ENCODE results near the gene CDK11B.

The CDK11B gene

DNA sequence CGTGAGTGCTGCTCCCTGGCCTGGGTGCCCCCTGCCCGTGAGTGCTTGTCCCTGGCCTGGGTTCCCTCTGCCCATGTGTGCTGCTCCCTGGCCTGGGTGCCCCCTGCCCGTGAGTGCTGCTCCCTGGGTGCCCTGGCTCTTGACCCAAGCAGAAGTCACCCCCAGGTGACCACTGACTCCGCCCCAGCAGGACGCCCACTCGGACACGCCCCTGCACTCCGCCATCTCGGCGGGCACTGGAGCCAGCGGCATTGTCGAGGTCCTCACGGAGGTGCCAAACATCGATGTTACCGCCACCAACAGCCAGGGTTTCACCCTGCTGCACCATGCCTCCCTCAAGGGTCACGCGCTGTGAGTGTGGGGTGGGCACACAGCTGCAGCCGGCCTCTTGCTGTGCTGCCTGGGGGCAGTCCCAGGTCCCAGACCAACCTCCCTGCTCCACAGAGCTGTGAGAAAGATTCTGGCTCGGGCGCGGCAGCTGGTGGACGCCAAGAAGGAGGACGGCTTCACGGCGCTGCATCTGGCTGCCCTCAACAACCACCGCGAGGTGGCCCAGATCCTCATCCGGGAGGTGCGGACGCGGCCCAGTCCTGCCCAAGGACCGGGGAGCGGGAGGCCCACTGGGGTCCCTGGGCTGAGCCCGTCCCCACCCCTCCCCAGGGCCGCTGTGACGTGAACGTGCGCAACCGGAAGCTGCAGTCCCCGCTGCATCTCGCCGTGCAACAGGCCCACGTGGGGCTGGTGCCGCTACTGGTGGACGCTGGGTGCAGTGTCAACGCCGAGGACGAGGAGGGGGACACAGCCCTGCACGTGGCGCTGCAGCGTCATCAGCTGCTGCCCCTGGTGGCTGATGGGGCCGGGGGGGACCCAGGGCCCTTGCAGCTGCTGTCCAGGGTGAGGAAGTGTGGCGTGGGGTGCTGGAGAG is 30.7 kb downstream of the CDK11B start:
- Mint-ChIP-seq H3K36me3 (peaks cover 19% of the 10 kb centered on the region), H3K4me1 (peaks cover 12% of the 10 kb centered on the region), H3K27ac (peak overlapping the region; percentile 32), H3K9me3 (no peaks in the 10 kb centered on the region), H3K4me3 (peak overlapping the region; percentile 74)
- DNase-seq (ENCODE audit: low spot score in 2 of 2) (no peak), ATAC-seq (no peak)

DNA sequence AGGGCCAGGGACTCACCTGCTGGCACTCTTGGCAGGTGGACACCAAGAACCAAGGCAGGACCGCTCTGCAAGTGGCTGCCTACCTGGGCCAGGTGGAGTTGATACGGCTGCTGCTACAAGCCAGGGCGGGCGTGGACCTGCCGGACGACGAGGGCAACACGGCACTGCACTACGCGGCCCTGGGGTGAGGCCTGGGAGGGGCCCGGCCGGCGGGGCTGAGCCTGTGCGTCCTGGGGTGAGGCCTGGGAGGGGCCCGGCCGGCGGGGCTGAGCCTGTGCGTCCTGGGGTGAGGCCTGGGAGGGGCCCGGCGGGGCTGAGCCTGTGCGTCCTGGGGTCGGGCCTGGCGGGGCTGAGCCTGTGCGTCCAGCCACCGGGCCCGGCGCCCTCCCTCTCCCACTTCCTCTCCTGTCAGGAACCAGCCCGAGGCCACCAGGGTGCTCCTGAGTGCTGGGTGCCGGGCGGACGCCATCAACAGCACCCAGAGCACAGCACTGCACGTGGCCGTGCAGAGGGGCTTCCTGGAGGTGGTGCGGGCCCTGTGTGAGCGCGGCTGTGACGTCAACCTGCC is 31.5 kb downstream of the CDK11B start:
- DNase-seq (ENCODE audit: low spot score in 2 of 2), result no peak
- no peak for ATAC-seq
- H3K4me1 Mint-ChIP-seq, result peaks cover 12% of the 10 kb centered on the region
- no peak overlapping the region for H3K4me3 Mint-ChIP-seq
- no peak overlapping the region for H3K27ac Mint-ChIP-seq
- peaks cover 19% of the 10 kb centered on the region for H3K36me3 Mint-ChIP-seq
- no peaks in the 10 kb centered on the region for H3K9me3 Mint-ChIP-seq

DNA sequence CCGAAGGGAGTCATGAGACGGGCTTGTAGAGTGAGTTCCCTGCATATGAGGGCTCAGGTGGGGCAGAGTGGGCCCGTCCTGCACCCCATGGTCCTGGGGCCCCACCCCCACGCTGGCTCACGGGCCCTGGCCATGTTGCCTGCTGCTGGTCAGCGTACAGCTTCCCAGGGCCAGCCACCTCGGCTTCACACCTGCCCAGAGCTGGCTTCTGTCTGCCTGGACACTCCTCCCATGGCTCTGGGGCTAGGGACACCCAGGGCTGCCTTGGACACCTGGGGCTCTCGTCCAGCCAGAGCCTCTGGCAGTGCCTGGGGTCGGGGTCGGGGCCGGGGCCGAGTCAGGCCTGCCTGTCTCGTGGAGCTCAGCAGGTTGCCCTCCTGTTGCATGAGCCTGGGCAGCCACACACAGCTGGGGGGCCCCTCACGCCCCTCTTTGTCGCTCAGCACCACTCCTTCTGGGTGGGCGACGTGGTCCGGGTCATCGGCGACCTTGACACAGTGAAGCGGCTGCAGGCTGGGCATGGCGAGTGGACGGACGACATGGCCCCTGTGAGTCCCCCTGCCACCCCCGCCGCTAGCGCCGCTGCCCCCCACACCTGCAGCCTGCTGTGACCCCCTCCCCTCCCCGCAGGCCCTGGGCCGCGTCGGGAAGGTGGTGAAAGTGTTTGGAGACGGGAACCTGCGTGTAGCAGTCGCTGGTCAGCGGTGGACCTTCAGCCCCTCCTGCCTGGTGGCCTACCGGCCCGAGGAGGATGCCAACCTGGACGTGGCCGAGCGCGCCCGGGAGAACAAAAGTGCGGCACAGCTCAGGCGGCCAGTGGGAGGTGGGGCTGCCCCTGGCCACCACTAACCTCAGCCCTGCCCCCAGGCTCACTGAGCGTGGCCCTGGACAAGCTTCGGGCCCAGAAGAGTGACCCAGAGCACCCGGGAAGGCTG is 32.3 kb downstream of the CDK11B start:
- Mint-ChIP-seq H3K36me3 (peaks cover 15% of the 10 kb centered on the region), H3K4me1 (peaks cover 12% of the 10 kb centered on the region), H3K27ac (no peak overlapping the region), H3K4me3 (no peak overlapping the region), H3K9me3 (no peaks in the 10 kb centered on the region)
- DNase-seq (ENCODE audit: low spot score in 2 of 2), result no peak
- ATAC-seq, result no peak

DNA sequence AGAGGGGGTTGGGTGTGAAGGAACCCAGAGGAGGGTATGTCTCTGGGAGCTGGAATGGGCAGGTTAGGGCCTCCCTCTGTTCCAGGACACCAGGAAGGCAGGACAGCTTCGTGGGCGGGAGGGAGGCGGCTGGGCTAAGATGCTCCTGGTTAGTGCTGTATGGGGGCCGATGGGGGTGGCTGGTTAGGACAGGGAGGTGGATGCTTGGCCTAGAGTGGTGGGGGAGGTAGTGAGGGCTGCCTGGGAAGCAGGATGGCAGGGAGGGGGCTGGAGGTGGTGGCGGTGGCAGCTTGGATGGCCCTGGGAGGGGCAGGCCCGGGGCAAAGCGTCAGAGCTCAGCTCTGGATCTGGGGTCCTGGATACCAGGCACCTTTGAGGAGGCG is 33.0 kb downstream of the CDK11B start:
- Mint-ChIP-seq H3K9me3 (no peaks in the 10 kb centered on the region), H3K4me1 (peaks cover 12% of the 10 kb centered on the region), H3K4me3 (no peak overlapping the region), H3K36me3 (peaks cover 12% of the 10 kb centered on the region), H3K27ac (no peak overlapping the region)
- DNase-seq (ENCODE audit: low spot score in 2 of 2) (no peak), ATAC-seq (no peak)

DNA sequence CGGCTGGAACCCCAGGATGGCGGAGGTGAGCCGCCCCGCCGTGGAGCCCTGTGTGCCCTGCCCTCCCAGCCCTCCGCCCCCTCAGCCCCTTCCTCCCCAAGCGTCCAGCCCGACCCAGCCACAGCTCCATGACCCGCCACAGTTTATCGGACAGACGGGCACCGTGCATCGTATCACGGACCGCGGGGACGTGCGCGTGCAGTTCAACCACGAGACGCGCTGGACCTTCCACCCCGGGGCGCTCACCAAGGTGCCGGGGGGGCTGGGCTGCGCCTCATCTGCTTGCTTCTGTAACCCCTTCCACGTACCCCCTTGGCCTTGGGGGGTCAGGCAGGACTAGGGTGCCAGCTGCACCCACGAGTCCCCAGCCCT is 33.4 kb downstream of the CDK11B start:
- peaks cover 10% of the 10 kb centered on the region for H3K36me3 Mint-ChIP-seq
- DNase-seq (ENCODE audit: low spot score in 2 of 2), result no peak

DNA sequence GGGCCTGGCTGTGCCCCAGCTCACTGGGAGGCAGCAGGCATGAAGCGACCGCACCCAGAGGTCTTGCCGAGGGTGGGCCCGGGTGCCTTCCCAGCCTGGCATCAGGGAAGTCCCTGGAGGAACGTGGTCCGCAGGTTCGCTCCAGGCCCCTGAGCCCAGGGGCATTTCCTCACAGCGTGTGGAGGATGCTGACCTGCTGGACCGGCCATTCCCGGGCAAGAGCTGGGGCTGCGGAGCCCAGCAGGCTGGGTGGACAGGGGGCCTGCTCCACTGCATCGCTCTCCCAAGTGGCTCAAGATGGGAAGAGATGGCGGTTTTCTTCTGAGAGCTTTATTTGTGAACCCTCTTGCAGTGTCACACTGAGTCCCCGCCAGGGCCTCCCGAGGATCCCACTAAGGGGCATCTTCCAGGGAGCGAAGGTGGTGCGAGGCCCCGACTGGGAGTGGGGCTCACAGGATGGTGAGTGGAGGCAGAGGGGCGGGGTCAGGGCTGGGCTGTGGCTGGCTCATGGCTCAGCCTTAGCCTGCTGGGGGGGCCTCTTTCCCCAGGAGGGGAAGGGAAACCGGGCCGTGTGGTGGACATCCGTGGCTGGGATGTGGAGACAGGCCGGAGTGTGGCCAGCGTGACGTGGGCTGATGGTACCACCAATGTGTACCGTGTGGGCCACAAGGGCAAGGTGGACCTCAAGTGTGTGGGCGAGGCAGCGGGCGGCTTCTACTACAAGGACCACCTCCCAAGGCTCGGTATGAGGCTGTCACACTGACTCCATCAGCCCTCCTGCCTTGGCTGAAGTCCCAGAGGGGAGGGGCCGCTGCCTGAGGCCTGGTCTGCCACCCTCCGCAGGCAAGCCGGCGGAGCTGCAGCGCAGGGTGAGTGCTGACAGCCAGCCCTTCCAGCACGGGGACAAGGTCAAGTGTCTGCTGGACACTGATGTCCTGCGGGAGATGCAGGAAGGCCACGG is 34.1 kb downstream of the CDK11B start:
- Mint-ChIP-seq H3K27ac (no peak overlapping the region), H3K9me3 (no peaks in the 10 kb centered on the region), H3K36me3 (peaks cover 3% of the 10 kb centered on the region), H3K4me3 (no peak overlapping the region), H3K4me1 (peaks cover 6% of the 10 kb centered on the region)
- DNase-seq (ENCODE audit: low spot score in 2 of 2) (no peak), ATAC-seq (no peak)

More for the DNA sequence above, 33.4 kb downstream of the CDK11B start:
- Mint-ChIP-seq H3K27ac (no peak overlapping the region), H3K4me1 (peaks cover 11% of the 10 kb centered on the region), H3K9me3 (no peaks in the 10 kb centered on the region), H3K4me3 (no peak overlapping the region)
- ATAC-seq, result no peak

DNA sequence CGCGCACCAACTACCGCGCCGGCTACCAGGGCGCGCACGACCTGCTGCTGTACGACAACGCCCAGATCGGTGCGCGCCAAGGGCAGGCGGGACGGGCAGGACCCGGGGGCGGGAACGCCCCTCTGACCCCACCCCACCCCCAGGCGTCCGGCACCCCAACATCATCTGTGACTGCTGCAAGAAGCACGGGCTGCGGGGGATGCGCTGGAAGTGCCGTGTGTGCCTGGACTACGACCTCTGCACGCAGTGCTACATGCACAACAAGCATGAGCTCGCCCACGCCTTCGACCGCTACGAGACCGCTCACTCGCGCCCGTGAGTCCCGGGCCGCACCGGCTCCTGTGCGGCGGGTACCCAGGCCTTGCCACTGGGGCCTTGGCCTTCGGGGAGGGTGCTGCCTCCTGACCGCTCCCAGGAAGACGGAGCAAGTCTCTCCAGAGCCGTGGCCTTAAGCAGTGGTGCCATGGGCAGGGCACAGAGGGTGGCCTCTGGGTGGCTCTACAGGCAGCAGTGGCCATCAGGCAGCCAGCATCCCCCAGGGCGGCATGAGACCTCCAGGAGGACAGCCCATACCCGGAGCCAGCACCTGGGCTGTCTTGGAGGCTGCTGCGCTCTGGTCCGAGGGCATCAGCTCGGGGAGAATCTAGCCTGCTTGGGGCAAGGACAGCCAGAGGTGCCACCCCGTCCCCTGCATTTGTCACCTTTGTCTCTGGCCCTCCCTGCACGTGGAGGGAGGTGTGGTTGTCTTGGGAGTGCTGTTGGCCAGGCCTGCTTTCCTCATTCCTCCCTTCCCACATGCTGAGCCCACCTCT is 35.0 kb downstream of the CDK11B start:
- Mint-ChIP-seq H3K4me3 (no peak overlapping the region), H3K27ac (no peak overlapping the region), H3K36me3 (no peaks in the 10 kb centered on the region), H3K4me1 (peaks cover 6% of the 10 kb centered on the region), H3K9me3 (no peaks in the 10 kb centered on the region)
- no peak for DNase-seq (ENCODE audit: low spot score in 2 of 2)
- no peak for ATAC-seq

DNA sequence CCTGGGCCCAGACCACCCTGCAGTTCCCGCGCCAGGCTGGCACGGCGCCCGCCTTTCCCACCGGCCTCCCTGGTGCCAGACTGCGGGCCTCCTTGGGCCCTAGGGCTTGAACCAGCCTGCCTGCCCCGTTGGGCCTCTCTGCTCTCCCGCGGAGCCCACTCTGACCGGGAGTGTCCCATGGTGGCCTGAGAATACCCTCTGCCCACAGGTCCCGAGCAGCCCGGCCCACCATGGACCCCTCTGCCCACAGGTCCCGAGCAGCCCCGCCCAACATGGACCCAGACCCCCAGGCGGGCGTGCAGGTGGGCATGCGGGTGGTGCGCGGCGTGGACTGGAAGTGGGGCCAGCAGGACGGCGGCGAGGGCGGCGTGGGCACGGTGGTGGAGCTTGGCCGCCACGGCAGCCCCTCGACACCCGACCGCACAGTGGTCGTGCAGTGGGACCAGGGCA is 35.6 kb downstream of the CDK11B start:
- DNase-seq (ENCODE audit: low spot score in 2 of 2) (no peak), ATAC-seq (no peak)
- H3K4me3 Mint-ChIP-seq, result no peak overlapping the region

DNA sequence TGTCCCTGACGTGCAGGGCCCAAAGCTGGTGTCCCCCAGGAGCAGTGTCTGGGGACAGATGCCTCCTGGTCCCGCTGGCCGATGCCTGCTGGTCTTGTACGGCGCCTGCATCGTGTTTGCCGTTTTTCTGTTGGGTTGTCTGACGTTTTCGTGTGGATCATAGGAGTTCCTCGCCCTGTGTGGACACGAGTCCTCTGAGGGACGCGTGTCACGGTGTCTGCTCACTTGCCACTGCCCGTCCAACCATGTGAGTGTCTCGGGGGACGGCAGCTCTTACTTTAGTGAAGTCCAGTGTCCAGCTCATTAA is 36.1 kb downstream of the CDK11B start:
- Mint-ChIP-seq H3K4me1 (peaks cover 6% of the 10 kb centered on the region), H3K27ac (peak overlapping the region; percentile 17), H3K36me3 (peaks cover 3% of the 10 kb centered on the region), H3K9me3 (no peaks in the 10 kb centered on the region), H3K4me3 (no peak overlapping the region)
- ATAC-seq, result no peak
- DNase-seq (ENCODE audit: low spot score in 2 of 2), result no peak

More for the DNA sequence above, 35.6 kb downstream of the CDK11B start:
- peaks cover 6% of the 10 kb centered on the region for H3K4me1 Mint-ChIP-seq
- H3K9me3 Mint-ChIP-seq, result no peaks in the 10 kb centered on the region
- H3K36me3 Mint-ChIP-seq, result no peaks in the 10 kb centered on the region
- no peak overlapping the region for H3K27ac Mint-ChIP-seq

DNA sequence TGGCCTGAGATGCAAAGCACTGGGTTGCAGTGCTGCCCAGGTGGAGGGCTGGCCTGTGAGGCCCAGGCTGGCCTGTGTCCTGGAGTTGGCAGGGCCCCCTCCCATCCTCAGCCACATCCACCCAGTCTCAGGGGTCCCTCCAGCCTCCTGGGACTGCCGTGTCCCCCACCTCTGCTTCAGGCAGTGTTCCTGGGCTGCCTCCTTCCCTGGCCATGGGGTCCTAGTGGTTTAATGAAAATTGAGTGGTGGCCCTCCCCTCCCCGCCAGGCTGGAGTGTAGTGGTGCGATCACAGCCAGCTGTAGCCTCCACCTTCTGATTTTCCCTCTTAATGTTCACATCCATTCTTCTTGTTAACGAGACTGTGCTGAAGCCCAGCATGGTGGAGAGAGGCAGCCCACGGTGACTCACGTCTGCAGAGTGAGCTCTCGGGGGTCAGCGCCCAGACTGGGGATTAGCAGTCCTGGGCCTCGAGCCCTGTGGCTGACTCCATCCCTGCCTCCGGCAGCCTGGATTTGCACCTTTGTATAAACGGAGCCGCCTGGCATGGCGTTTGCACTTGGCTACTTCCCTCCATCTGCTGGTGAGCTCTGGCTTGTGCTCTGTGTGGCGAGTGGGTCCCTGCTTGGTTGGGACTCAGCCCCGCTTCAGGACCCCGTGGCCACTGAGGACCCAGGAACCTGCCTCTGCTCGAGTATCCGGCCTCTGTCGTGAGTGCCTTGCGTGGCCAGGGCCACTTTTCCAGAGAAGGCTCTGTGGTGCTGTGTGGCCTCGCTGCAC is 36.6 kb downstream of the CDK11B start:
- Mint-ChIP-seq H3K4me1 (peaks cover 6% of the 10 kb centered on the region), H3K27ac (peak overlapping the region; percentile 17), H3K36me3 (peaks cover 8% of the 10 kb centered on the region), H3K9me3 (no peaks in the 10 kb centered on the region), H3K4me3 (no peak overlapping the region)
- DNase-seq (ENCODE audit: low spot score in 2 of 2) (no peak), ATAC-seq (peak; percentile 4)

DNA sequence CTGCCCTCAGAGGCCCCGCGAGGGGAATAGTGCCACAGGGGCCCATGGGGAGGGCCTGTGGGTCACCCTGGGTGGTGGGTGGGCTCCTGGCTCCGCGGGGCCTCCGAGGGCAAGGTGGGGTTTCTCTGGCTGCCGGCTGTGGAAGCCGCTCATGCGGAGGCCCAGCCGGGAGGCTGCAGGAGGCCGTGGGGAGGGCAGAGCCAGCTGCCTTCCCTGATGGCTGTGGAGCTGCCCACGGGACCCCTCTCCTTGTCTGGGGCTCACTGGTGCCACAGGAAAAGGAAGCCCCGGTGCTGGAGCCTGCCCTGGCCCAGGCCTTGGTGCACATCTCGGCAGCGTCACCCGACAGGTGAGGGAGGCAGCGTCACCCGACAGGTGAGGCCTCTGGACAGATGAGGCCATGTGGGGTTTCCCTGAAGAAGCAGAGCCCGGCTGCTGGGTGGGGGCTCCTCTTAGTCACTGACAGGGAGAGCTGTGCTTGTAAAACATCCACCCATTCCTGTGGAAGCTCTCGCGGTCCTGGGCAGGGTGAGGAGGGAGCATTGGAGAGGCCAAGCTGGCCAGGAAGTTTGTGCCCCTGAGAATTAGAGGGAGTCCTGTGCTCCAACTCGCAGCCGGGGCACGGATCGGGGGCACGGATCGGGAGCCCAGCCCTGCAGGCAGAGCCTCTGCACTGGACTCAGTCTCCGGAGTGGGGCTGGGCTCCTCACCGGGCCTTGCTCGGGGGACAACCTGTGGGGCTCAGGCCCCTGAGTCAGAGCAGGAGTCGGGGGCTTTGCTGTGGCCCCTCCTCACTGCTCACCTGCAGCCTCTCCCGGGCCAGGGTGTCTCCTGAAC is 37.4 kb downstream of the CDK11B start:
- peaks cover 6% of the 10 kb centered on the region for H3K4me1 Mint-ChIP-seq
- no peak overlapping the region for H3K27ac Mint-ChIP-seq
- ATAC-seq, result no peak
- no peak overlapping the region for H3K4me3 Mint-ChIP-seq
- no peaks in the 10 kb centered on the region for H3K9me3 Mint-ChIP-seq
- H3K36me3 Mint-ChIP-seq, result peaks cover 17% of the 10 kb centered on the region
- no peak for DNase-seq (ENCODE audit: low spot score in 2 of 2)

DNA sequence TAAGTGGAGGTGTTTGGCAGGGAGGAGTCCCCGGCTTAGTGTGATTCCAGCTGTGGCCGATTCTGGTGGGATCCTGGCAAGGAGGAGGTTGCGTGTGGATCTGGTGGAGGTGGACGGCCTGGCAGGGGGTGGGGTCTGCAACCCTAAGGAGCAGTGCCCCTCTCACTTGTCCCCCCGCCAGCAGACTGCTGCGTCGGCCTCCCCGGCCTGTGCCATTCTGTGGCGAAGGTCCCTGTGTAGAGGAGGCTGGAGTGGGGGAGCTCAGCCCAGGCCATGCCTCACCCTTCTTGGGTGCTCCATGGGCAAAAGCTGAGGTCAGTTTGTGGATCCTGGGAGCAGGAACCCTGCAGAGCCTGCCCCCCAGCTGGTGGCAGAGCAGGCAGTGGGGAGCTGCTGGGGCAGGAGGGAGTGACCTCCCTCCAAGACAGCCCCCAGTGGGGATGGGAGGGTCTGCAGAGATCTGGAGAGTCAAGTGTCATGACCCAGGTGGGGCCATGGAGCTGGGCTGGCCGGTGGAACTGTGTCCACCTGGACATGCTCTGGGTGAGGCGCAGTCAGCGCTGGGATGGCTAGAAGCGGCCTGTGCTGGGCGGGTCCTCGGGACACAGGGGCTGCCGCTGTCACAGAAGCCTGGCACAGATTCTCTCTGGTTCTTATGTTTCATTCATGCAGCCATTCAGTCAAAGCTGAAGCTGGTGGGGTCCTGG is 38.2 kb downstream of the CDK11B start:
- H3K27ac Mint-ChIP-seq, result no peak overlapping the region
- H3K9me3 Mint-ChIP-seq, result no peaks in the 10 kb centered on the region
- H3K4me3 Mint-ChIP-seq, result no peak overlapping the region
- no peak for DNase-seq (ENCODE audit: low spot score in 2 of 2)
- H3K36me3 Mint-ChIP-seq, result peaks cover 18% of the 10 kb centered on the region
- H3K4me1 Mint-ChIP-seq, result peaks cover 6% of the 10 kb centered on the region
- no peak for ATAC-seq

Data from stimulated activated effector memory CD8-positive, alpha-beta T cell treated with anti-CD3 and anti-CD28 coated beads, Interleukin-12 subunit alpha, Interleukin-12 subunit beta, amount 100 ng/mL, for 72 hours (primary cell).